ENCODE measurements around the gene ITGA1.
"Not testable (repeated sequence)": the region's sequence is repeated elsewhere in the genome, so short reads cannot be mapped to it uniquely, and the experiment has no call there.

DNA sequence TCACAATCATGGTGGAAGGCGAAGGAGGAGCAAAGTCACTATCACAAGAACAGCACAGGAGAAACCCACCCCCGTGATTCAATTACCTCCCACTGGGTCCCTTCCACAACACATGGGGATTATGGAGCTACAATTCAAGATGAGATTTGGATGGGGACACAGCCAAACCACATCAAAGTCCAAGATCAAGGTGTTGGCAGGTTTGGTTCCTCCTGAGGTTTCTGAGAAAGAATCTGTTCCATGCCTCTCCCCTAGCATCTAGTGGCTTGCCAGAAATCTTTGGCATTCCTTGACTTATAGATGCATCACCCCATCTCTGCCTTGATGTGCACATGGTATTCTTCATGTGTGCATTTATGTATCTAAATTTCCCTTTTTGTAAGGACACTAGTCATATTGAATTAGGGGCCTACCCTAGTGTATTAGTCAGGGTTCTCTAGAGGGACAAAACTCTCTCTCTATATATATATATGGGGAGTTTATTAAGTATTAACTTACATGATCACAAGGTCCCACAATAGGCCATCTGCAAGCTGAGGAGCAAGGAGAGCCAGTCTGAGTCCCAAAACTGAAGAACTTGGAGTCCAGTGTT lies 42.8 kb upstream of the ITGA1 start:
- TF ChIP-seq, protein P1, sequence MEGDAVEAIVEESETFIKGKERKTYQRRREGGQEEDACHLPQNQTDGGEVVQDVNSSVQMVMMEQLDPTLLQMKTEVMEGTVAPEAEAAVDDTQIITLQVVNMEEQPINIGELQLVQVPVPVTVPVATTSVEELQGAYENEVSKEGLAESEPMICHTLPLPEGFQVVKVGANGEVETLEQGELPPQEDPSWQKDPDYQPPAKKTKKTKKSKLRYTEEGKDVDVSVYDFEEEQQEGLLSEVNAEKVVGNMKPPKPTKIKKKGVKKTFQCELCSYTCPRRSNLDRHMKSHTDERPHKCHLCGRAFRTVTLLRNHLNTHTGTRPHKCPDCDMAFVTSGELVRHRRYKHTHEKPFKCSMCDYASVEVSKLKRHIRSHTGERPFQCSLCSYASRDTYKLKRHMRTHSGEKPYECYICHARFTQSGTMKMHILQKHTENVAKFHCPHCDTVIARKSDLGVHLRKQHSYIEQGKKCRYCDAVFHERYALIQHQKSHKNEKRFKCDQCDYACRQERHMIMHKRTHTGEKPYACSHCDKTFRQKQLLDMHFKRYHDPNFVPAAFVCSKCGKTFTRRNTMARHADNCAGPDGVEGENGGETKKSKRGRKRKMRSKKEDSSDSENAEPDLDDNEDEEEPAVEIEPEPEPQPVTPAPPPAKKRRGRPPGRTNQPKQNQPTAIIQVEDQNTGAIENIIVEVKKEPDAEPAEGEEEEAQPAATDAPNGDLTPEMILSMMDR (IDR thresholded peaks at IDR 0.05) = not testable (repeated sequence)
- TF ChIP-seq POLR2A (IDR thresholded peaks at IDR 0.05) = not testable (repeated sequence)
